ENCODE results near the gene LRRFIP1. TPM values are rescaled to one million over a fixed set of nuclear protein-coding genes. Genes with fewer than 3 reads are reported as not detected.

LRRFIP1 gene
- total and polyA plus RNA-seq, 2 of the 13 experiments (the other 11 are each of a cell fraction or from before 2014, with no cell fraction given), result 15.9 to 40.5 TPM

DNA sequence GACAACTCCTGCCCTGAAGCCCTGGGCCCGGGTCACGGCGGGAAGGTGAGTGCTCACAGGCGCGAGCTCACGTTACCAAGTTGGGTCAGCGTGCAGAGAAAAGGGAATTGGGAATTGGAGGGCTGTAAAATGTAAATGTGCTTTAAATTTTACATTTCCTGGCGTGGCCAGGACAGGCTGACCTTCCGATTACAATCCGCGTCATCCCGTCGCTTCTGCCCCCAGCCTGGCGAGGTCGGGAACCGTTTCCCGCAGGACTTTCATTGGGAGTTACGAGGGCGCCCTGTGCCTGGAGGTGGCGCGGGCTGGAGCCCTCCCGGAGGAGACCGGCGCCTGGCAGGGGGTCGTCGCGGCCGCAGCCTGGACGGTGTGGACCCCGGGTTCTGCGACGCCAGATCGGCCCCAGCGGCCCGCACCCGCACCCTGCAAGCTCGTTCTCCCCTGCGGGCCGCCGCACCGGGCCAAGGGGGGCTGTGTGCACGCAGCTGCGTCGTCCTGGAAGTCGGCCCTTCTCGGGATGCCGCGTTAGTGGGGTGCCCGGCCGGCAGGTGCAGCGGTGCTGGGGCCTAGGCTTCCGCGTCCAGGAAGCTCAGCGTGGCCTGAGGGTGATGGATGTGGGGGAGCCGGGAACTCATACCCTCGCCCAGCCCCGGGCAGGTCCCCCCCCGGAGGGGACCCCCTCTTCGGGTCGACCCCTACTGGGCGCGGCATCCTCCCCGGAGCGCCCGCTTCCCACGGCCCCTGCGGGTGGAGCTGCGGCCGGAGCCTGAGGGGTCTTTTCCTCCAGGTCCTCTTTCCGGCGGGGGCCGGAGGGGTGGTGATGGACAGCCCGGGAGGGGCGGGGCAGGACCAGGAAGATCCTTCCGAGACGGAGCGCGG is 63.9 kb downstream of the LRRFIP1 start (continued):
- TF ChIP-seq, protein P1, sequence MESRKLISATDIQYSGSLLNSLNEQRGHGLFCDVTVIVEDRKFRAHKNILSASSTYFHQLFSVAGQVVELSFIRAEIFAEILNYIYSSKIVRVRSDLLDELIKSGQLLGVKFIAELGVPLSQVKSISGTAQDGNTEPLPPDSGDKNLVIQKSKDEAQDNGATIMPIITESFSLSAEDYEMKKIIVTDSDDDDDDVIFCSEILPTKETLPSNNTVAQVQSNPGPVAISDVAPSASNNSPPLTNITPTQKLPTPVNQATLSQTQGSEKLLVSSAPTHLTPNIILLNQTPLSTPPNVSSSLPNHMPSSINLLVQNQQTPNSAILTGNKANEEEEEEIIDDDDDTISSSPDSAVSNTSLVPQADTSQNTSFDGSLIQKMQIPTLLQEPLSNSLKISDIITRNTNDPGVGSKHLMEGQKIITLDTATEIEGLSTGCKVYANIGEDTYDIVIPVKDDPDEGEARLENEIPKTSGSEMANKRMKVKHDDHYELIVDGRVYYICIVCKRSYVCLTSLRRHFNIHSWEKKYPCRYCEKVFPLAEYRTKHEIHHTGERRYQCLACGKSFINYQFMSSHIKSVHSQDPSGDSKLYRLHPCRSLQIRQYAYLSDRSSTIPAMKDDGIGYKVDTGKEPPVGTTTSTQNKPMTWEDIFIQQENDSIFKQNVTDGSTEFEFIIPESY (CRISPR knock-in tag; IDR thresholded peaks at IDR 0.05), result peak; percentile 68
- TF ChIP-seq ZNF816 (CRISPR knock-in tag; IDR thresholded peaks at IDR 0.05; ENCODE audit: borderline replicate concordance) (no peak), ZNF839 (CRISPR knock-in tag; IDR thresholded peaks at IDR 0.05; ENCODE audit: borderline replicate concordance) (0 out of 2 replicates have a peak, but pooled peaks have one; percentile 30), GABPB1 (CRISPR knock-in tag; IDR thresholded peaks at IDR 0.05) (no peak), ZNF235 (CRISPR knock-in tag; IDR thresholded peaks at IDR 0.05; ENCODE audit: borderline replicate concordance) (0 out of 2 replicates have a peak, but pooled peaks have one; percentile 54), ZNF549 (CRISPR knock-in tag; IDR thresholded peaks at IDR 0.05) (no peak), PCBP1 (IDR thresholded peaks at IDR 0.05; ENCODE audit: borderline replicate concordance, low read depth, low read length) (0 out of 2 replicates have a peak, but pooled peaks have one; percentile 6), HIVEP1 (CRISPR knock-in tag; IDR thresholded peaks at IDR 0.05) (peak; percentile 32; the same call in 1 of the 2 replicates), HOXA3 (CRISPR knock-in tag; IDR thresholded peaks at IDR 0.05) (peak; percentile 18; the same call in 1 of the 2 replicates), ELF1 (CRISPR knock-in tag; IDR thresholded peaks at IDR 0.05) (peak; percentile 39; the same call in 1 of the 2 replicates), ZNF432 (CRISPR knock-in tag; IDR thresholded peaks at IDR 0.05; ENCODE audit: borderline replicate concordance) (no peak), IKZF1 (IDR thresholded peaks at IDR 0.05) (no peak), ZNF451 (CRISPR knock-in tag; IDR thresholded peaks at IDR 0.05) (0 out of 2 replicates have a peak, but pooled peaks have one; percentile 47), AGO2 (optimal IDR thresholded peaks at IDR 0.05; ENCODE audit: low read depth, low read length) (peak; percentile 55), RBM39 (IDR thresholded peaks at IDR 0.05; ENCODE audit: low read depth, low read length, poor library complexity, severe bottlenecking) (peak; percentile 33), XRCC5 (optimal IDR thresholded peaks at IDR 0.05; ENCODE audit: low read length) (no peak)
- TF ChIP-seq, protein P2, sequence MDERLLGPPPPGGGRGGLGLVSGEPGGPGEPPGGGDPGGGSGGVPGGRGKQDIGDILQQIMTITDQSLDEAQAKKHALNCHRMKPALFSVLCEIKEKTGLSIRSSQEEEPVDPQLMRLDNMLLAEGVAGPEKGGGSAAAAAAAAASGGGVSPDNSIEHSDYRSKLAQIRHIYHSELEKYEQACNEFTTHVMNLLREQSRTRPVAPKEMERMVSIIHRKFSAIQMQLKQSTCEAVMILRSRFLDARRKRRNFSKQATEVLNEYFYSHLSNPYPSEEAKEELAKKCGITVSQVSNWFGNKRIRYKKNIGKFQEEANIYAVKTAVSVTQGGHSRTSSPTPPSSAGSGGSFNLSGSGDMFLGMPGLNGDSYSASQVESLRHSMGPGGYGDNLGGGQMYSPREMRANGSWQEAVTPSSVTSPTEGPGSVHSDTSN (CRISPR knock-in tag; IDR thresholded peaks at IDR 0.05), result peak; percentile 65; the same call in 1 of the 2 replicates
- TF ChIP-seq, protein P3, sequence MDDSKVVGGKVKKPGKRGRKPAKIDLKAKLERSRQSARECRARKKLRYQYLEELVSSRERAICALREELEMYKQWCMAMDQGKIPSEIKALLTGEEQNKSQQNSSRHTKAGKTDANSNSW (CRISPR knock-in tag; IDR thresholded peaks at IDR 0.05; ENCODE audit: borderline replicate concordance), result no peak

Measured in HepG2 (cell line).